Lower lobe of right lung (tissue), 2 donors: ENCODE measurements around the gene CADM1. TPM values are rescaled to one million over a fixed set of nuclear protein-coding genes. Genes with fewer than 3 reads are reported as not detected.

Source experiments
- ATAC-seq, 2 donors: fragments of 200-7000 bp; cut with Tn5 transposase; one replicate each; pipeline ENCODE4 v1.9.1; 2020 to 2022; ENCODE audit warnings: mild to moderate bottlenecking in 2 of 2, moderate library complexity in 2 of 2
- DNase-seq: peaks from one replicate; pipeline ENCODE4 v3.0.0-alpha.2; 2020
- H3K27ac ChIP-seq: fragments of 200-600 bp; one replicate; pipeline ENCODE4 v1.8.0; 2022
- H3K27me3 ChIP-seq: fragments of 200-600 bp; one replicate; pipeline ENCODE4 v1.8.0; 2022; ENCODE audit warnings: low read depth
- H3K36me3 ChIP-seq: fragments of 200-600 bp; one replicate; pipeline ENCODE4 v1.8.0; 2022; ENCODE audit warnings: mild to moderate bottlenecking
- H3K4me1 ChIP-seq: fragments of 200-600 bp; one replicate; pipeline ENCODE4 v1.8.0; 2022
- H3K4me3 ChIP-seq: fragments of 200-600 bp; one replicate; pipeline ENCODE4 v1.8.0; 2022; ENCODE audit warnings: mild to moderate bottlenecking
- H3K9me3 ChIP-seq: fragments of 200-600 bp; one replicate; pipeline ENCODE4 v1.8.0; 2022
- CTCF ChIP-seq: fragments of 200-600 bp; IDR thresholded peaks from one replicate; pipeline ENCODE4 v1.8.0; 2022; ENCODE audit warnings: antibody characterized with exemption, mild to moderate bottlenecking
- intact Hi-C: fragments of 100-400 bp; cut with DNase I; formaldehyde crosslinking; loops from one replicate; pipeline ENCODE4 v1.11.0; 2022
- total RNA-seq: library from RNA; stranded (reverse); fragmentation: NEBNext Ultra II Directional; extraction: Animal tissue kit (Norgen Biotek cat#: 25700); gene quantifications from one replicate; pipeline ENCODE4 v1.2.1, GENCODE V29; 2021
- donor health status: DM: no; HTN: yes; CAD: no; lungs with severe emphysema.

Gene CADM1
- total RNA-seq, 1 donor from 2014 or later = 149 TPM

GRCh38 chr11:115297330-115297729, 206.9 kb downstream of the CADM1 start:
- ATAC-seq = no peak
- no peak for TF ChIP-seq CTCF
- no peak overlapping the region for H3K27ac ChIP-seq
- no peaks in the 10 kb centered on the region for H3K4me1 ChIP-seq
- H3K4me3 ChIP-seq = no peak overlapping the region
- intact Hi-C loops = no loop called here
- H3K27me3 ChIP-seq = no peaks in the 10 kb centered on the region
- H3K9me3 ChIP-seq = no peaks in the 10 kb centered on the region
- no peaks in the 10 kb centered on the region for H3K36me3 ChIP-seq
- no peak for DNase-seq

GRCh38 chr11:115291325-115291724, 212.9 kb downstream of the CADM1 start:
- no peak for ATAC-seq
- H3K27ac ChIP-seq = no peak overlapping the region

GRCh38 chr11:115290893-115291292, 213.3 kb downstream of the CADM1 start:
- Histone ChIP-seq H3K4me3 (no peak overlapping the region), H3K9me3 (no peaks in the 10 kb centered on the region), H3K27ac (no peak overlapping the region), H3K36me3 (no peaks in the 10 kb centered on the region), H3K4me1 (no peaks in the 10 kb centered on the region), H3K27me3 (no peaks in the 10 kb centered on the region)
- intact Hi-C loops = no loop called here
- DNase-seq (no peak), ATAC-seq (no peak)
- TF ChIP-seq CTCF = no peak

More at GRCh38 chr11:115291325-115291724, 212.9 kb downstream of the CADM1 start:
- Histone ChIP-seq H3K27me3 (no peaks in the 10 kb centered on the region), H3K36me3 (no peaks in the 10 kb centered on the region), H3K9me3 (no peaks in the 10 kb centered on the region), H3K4me1 (no peaks in the 10 kb centered on the region), H3K4me3 (no peak overlapping the region)
- TF ChIP-seq CTCF = no peak
- intact Hi-C loops = no loop called here
- no peak for DNase-seq

- intact Hi-C loops = no loop called here
- ATAC-seq (no peak), DNase-seq (no peak)
- Histone ChIP-seq H3K27ac (no peak overlapping the region), H3K4me3 (no peak overlapping the region), H3K27me3 (no peaks in the 10 kb centered on the region), H3K4me1 (no peaks in the 10 kb centered on the region), H3K9me3 (no peaks in the 10 kb centered on the region), H3K36me3 (no peaks in the 10 kb centered on the region)
- no peak for TF ChIP-seq CTCF
Measured at GRCh38 chr11:115290479-115290878, 213.7 kb downstream of the CADM1 start.

- Histone ChIP-seq H3K9me3 (no peaks in the 10 kb centered on the region), H3K27me3 (no peaks in the 10 kb centered on the region), H3K4me1 (no peaks in the 10 kb centered on the region), H3K27ac (no peak overlapping the region), H3K4me3 (no peak overlapping the region), H3K36me3 (no peaks in the 10 kb centered on the region)
- ATAC-seq (no peak), DNase-seq (no peak)
- intact Hi-C loops = no loop called here
- TF ChIP-seq CTCF = no peak
Measured at GRCh38 chr11:115287266-115287665, 216.9 kb downstream of the CADM1 start.

- Histone ChIP-seq H3K27ac (no peak overlapping the region), H3K4me3 (no peak overlapping the region), H3K4me1 (no peaks in the 10 kb centered on the region), H3K27me3 (no peaks in the 10 kb centered on the region), H3K9me3 (no peaks in the 10 kb centered on the region), H3K36me3 (no peaks in the 10 kb centered on the region)
- no peak for ATAC-seq
- intact Hi-C loops = no loop called here
- no peak for TF ChIP-seq CTCF
- DNase-seq = no peak
Measured at GRCh38 chr11:115286614-115287013, 217.6 kb downstream of the CADM1 start.
